SIG-M5 treated with dmso at 0.1 percent for 504 hours (cell line): ENCODE measurements around the gene SOX30.

Source experiments
- DNase-seq: peaks from one replicate; lab custom pipeline; 2025; ENCODE audit not compliant: unreplicated experiment; lab: John Stamatoyannopoulos, UW

Gene SOX30

GRCh38 chr5:157578079-157578780, 74.0 kb downstream of the SOX30 start:
- no peak for DNase-seq

- DNase-seq: no peak
These were observed 75.6 kb downstream of the SOX30 start for GRCh38 chr5:157576678-157577077.
